Measurements from ENCODE around the gene ATXN2L. TPM values are rescaled to one million over a fixed set of nuclear protein-coding genes. Genes with fewer than 3 reads are reported as not detected.
A peak's percentile ranks its signal among the peaks of the same experiment; 100 is the strongest.
"Not testable (repeated sequence)": the region's sequence is repeated elsewhere in the genome, so short reads cannot be mapped to it uniquely, and the experiment has no call there.

ATXN2L gene
- total RNA-seq, 2 donors from 2014 or later: 40.2 to 129 TPM

GRCh38 chr16:28865001-28865688, 42.3 kb downstream of the ATXN2L start:
- Histone ChIP-seq H3K27ac (peak overlapping the region in 1 of 4 donors; percentile 93), H3K36me3 (replicated peaks in 1 of 2; ENCODE audit: insufficient read depth in 1 of 2, low read depth in 2 of 2) (peaks cover 15 to 19% of the 10 kb centered on the region in 2 donors), H3K27me3 (no peaks in the 10 kb centered on the region), H3K4me1 (peaks cover 22% of the 10 kb centered on the region), H3K9me3 (no peaks in the 10 kb centered on the region), H3K4me3 (no peak overlapping the region)
- ATAC-seq (no peak), DNase-seq (no peak)
- WGBS, 2 donors: 80 to 88% methylated on average over 12 of the region's 12 CpGs
- intact Hi-C loops (cut with DNase I): no loop called here
- TF ChIP-seq CTCF (IDR thresholded peaks at IDR 0.05) (no peak), POLR2A (IDR thresholded peaks at IDR 0.05) (no peak)

GRCh38 chr16:28865722-28866453, 43.1 kb downstream of the ATXN2L start:
- ATAC-seq (no peak), DNase-seq (no peak)
- Histone ChIP-seq H3K4me1 (peaks cover 22% of the 10 kb centered on the region), H3K27me3 (no peaks in the 10 kb centered on the region), H3K4me3 (no peak overlapping the region), H3K27ac (no peak overlapping the region), H3K9me3 (no peaks in the 10 kb centered on the region), H3K36me3 (replicated peaks in 1 of 2; ENCODE audit: insufficient read depth in 1 of 2, low read depth in 2 of 2) (peaks cover 17 to 20% of the 10 kb centered on the region in 2 donors)
- TF ChIP-seq CTCF (IDR thresholded peaks at IDR 0.05) (no peak), POLR2A (IDR thresholded peaks at IDR 0.05) (no peak)
- 60 to 74% methylated on average over 27 to 32 of the region's 32 CpGs for WGBS, 2 donors
- intact Hi-C loops (cut with DNase I): no loop called here

GRCh38 chr16:28866454-28866804, 43.6 kb downstream of the ATXN2L start:
- H3K9me3 ChIP-seq: no peaks in the 10 kb centered on the region
- DNase-seq (no peak), ATAC-seq (no peak)
- no peak overlapping the region for H3K4me3 ChIP-seq
- TF ChIP-seq CTCF (IDR thresholded peaks at IDR 0.05) (no peak), POLR2A (IDR thresholded peaks at IDR 0.05) (no peak)
- peaks cover 17 to 20% of the 10 kb centered on the region in 2 donors for H3K36me3 ChIP-seq (replicated peaks in 1 of 2; ENCODE audit: insufficient read depth in 1 of 2, low read depth in 2 of 2)
- H3K4me1 ChIP-seq: peaks cover 22% of the 10 kb centered on the region
- H3K27ac ChIP-seq: no peak overlapping the region
- 80 to 87% methylated on average over 15 of the region's 17 CpGs for WGBS, 2 donors
- H3K27me3 ChIP-seq: no peaks in the 10 kb centered on the region
- intact Hi-C loops (cut with DNase I): no loop called here

GRCh38 chr16:28867241-28867640, 44.4 kb downstream of the ATXN2L start:
- Histone ChIP-seq H3K36me3 (replicated peaks in 1 of 2; ENCODE audit: insufficient read depth in 1 of 2, low read depth in 2 of 2) (peaks cover 17 to 20% of the 10 kb centered on the region in 2 donors), H3K27ac (no peak overlapping the region), H3K27me3 (no peaks in the 10 kb centered on the region), H3K4me1 (peaks cover 22% of the 10 kb centered on the region), H3K4me3 (no peak overlapping the region), H3K9me3 (no peaks in the 10 kb centered on the region)
- DNase-seq (no peak), ATAC-seq (no peak)
- intact Hi-C loops (cut with DNase I): no loop called here
- WGBS, 2 donors: 82 to 84% methylated on average over 13 of the region's 13 CpGs
- TF ChIP-seq CTCF (IDR thresholded peaks at IDR 0.05) (no peak), POLR2A (IDR thresholded peaks at IDR 0.05) (no peak)

GRCh38 chr16:28867646-28868045, 44.8 kb downstream of the ATXN2L start:
- ATAC-seq; H3K27ac ChIP-seq; DNase-seq; intact Hi-C loops (cut with DNase I); H3K9me3 ChIP-seq; H3K4me3 ChIP-seq; H3K27me3 ChIP-seq: not testable (repeated sequence)
- Histone ChIP-seq H3K4me1 (peaks cover 20% of the 10 kb centered on the region), H3K36me3 (replicated peaks in 1 of 2; ENCODE audit: insufficient read depth in 1 of 2, low read depth in 2 of 2) (peaks cover 17 to 20% of the 10 kb centered on the region in 2 donors)
- 89 to 100% methylated on average over 1 to 9 of the region's 9 CpGs for WGBS, 2 donors
